GM04503 (cell line): ENCODE results near the gene AGAP1.
"Not testable (repeated sequence)": the region's sequence is repeated elsewhere in the genome, so short reads cannot be mapped to it uniquely, and the experiment has no call there.

Experiments used
- DNase-seq: peaks from one replicate; pipeline ENCODE4 v3.0.0-alpha.2; 2012; ENCODE audit warnings: low read depth

AGAP1 gene

DNA sequence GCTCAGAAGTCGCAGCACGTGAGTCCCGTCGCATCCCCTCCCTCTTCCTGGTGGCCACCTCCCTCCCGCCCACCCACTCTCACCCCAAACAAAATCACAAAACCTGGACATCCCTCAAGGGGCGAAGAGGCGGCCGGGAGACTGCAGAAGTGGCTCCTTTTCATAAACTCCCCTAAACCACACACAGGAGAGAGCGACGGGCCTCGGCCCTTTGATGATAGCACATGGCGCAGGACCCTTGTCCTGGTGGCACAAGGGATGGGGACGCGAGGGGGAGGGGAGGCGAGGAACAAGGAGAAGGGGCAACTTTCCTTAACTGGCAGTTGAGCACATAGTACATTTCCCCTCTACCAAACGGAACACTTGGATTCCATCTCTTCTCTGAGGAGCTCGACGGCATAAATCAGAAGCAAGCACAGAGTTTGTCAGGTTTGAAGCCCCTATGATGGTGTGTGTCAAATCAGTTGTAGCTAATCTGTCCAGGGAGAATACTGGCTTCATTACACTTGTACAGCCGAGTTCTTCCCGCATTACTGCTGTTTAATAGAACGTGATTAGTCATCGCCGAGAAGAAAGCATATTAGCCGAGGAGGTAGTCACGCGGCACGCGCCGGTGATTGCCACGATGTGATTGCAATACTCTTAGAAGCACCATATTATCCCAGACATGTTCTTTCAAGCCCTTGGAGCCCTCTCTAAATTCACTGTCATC, 630.5 kb downstream of the AGAP1 start:
- no peak for DNase-seq

DNA sequence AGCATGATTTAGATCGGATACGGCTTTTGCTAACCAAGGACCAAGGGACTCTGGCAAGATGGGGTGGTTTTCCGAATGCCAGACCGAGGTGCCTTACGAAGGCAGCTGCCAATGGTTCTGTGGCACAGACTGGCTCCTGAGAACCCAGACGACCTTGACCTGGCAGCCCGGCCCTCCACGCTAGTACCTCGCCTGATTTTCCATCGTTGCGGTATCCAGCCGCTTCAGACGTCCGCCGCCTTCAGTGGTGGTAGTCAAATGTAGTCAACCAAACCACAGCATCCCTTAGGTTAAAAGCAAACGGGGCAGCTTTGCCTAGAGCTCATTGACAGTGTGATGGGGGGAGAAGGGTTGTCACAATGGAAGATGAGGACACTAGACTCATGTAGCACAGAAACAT, 631.7 kb downstream of the AGAP1 start:
- no peak for DNase-seq

DNA sequence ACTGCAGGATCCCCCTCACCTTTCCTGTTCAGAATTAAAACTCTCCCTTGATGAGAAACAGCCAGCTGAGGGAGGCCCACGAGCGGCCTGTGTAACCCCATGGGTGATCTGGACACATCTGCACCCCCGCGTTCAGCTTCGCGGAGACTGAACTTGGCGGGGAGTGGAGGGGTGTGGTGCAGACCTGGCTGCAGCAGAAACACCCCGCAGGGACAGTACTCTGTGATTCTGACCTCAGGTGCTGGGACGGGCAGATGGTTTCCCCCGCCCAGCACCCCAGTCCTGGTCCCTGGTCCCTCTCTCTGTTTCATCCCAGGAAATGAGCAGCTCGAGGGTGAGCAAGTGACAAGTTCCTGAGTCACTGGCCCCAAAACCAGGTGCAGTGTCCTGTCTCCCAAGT, 633.2 kb downstream of the AGAP1 start:
- DNase-seq, result no peak

DNA sequence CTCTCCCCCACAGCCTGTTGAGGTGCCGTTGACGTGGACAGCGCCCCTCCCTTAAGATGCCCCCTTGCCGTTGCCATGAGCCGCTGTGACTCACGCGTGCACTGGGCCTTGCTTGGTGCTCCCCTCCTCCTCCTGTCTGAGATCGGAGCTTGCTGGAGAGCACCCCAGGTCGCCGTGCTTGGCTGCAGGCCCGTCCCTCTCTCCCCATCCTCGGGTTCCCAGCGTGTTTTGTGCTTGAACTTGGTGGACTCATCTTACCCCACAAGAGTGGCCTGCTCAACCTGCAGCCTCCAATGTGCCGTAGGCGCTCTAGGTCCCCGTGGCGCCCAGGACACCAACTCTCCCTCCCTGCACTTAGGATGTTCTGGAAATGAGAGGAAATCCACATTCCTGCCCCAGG, 634.5 kb downstream of the AGAP1 start:
- no peak for DNase-seq

DNA sequence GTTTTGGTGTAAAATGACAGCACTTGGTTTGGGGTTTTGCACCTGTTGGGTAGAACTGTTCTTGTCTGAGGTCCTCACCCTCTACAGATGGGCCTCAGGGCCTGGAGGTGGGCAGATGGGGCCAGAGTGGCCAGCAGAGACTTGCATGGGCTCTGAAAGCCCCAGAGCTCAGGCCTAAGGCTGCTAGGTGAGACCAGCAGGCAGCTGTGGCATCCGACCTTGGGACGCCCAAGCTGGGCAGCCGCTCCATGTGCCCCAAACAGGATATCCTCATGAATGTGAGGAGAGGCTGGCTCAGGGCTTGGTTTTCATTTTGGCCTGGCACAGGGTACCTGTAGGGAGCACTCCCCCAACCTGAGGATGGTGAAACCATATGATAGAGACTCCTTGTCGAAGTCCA, 636.1 kb downstream of the AGAP1 start:
- DNase-seq, result no peak

DNA sequence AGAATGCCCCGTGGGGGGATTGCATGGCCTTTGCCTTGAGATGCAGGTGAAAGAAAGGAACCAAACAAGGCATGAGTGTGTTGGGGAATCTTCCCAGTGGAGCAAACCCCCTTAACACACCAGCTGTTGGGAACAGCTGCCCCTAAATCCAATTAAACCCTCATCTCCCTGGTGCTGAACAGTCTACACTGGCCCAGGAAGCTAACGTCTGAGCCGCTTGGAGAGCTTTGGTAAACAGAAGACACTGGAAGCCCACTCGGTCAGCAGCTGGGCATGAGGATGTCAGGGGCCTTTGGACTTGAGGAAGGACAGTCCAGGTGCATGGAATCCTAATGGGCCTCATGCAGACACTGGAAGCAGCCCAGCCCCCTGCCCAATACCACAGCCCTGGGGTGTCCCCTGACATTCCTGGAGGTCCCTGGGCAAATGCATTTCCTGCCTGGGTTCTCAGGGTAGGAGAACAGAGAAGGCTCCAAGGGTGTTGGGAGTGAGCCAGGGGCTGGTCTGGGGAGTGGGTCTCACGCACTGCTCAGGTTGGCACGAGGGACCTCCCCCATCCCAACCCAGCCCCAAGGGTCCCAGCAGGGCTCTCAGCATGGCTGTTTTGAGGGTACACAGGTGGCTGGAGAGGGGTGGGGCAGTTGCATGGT, 636.6 kb downstream of the AGAP1 start:
- no peak for DNase-seq

DNA sequence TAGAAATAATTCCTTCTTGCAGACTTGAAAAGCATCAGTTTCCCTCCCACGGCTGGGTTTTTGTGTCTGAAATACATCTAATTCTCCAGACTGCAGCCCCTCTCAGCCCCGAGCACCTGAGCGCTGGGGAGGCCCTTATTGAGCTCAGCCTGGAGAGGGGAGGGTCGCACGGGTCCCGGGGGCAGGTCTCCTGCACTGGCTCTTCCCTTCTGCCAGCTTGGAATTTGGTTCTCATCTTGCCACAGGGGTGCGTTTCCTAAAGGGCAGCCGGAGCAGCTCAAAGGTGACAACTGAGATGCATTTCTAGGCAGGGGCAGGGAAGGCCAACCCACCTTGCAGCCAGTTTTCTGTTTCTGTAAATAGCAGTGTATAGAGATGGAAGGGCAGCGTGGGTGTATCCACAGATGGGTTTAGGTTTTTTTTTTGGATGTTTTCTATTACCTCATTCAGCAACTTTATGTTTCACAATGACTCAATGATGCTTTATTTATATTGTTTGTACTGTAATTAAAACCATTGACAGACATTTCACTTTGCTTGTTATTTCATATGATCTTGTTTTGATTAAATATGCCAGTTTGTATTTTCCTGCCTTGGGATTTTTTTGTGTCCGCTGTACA, 637.3 kb downstream of the AGAP1 start:
- DNase-seq, result no peak

DNA sequence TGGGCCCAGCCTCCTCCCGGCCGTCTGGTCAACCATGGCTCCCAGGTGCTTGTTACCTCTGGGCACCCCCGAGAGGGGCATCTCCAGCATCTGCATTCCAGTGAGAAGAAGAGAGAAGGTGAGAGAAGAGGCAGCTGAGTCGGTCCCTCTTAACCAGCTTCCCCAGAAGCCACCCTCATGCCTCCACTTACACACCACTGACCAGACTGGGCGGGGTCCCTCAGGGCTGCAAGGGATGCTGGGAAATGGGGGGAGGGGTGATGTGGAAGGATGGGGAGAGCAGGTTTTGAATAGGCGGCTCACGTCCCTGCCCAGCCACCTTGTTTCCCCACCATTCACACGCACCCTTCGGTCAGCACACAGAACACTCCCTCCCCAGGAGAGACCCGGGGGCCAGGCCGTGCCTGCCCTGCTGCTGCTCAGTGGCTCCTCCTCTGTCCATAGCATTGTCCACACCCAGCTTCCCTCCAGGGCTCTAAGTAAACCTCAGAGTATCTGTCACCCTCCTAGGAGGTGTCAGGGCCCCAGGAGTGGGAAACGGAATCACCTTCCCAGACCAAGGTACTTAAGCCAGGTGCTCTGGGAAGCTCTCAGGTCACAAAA, 639.7 kb downstream of the AGAP1 start:
- no peak for DNase-seq

DNA sequence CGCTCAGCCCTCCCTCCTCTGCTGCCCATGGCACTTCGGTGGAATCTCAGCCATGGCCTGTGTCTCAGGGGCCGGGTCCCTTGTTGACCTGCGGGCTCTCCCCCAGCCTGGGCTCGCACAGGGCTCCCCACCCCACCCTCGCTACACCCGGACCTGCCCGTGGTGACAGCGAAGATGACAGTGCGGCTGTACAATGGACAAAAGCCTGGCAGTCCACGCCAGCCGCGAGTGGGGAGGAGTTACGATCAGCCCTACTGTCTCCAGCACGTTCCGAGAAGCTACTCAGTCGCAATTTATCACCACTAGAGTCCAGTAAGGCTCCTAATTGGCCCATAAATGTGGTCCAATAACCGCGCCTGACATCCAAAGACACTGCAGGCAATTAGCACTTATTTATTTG, 642.7 kb downstream of the AGAP1 start:
- no peak for DNase-seq

DNA sequence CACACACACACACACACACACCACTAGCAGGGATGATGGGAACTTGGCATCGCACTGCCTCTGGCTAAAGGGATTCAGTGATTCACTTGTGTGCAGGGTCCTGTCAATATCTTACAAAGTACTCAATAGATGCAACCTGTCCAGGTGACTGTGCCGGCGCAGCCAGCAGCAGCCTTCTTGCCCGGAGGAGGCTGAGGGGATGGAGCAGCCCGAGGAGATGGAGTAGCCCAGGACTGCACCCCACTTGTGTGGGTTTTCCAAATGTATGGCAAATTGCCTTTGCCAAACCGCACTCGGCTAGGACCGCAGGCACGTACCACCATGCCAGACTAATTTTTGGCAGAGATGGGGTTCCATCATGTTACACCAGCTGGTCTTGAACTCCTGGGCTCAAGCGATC, 643.2 kb downstream of the AGAP1 start:
- no peak for DNase-seq

DNA sequence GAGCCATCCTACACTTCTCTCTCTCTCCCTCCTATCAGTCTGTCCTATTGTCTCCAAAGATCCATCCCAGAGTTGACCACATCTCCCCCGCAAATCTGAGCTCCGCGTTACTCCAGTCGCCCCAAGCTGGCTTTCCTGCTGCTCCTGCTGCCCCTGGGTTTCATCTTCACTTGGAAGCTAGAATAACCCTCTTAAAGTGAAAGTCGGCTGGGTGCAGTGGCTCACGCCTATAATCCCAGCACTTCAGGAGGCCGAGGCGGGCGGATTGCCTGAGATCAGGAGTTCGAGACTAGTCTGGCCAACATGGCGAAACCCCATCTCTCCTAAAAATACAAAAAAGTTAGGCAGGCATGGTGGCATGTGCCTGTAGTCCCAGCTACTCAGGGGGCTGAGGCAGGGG, 647.8 kb downstream of the AGAP1 start:
- DNase-seq, result not testable (repeated sequence)

DNA sequence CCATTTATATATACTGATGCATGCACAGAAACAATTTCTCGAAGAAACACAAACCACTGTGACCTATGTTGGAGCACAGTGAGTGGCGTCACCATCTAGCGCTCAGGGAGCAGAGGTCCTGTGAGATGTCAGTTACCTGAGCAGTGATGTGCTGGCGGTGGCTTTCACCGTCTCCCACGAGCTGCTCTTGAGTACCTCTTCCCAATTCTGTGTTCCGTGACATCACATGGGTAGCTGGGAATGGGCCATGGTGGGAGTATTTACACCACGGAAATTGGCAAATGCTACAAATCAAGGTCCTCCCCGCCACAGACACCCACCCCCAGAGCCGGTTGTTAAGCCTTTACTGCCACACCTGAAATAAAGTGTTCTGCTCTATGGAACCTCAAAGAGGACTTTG, 650.0 kb downstream of the AGAP1 start:
- no peak for DNase-seq

DNA sequence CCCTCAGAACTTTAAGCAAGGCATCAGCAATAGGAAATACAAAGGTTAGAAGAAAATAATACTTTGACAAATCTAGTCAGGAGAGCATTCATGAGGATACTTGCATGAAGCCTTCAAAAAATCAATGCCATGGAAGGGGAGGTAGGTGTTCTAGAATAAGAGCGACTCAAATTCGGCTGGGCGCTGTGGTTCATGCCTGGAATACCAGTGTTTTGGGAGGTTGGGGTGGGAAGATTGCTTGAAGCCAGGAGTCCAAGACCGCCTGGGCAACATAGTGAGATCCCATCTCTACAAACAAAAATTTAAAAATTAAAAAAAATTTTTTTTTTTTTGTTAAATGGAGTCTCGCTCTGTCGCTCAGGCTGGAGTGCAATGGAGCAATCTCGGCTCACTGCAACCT, 652.6 kb downstream of the AGAP1 start:
- no peak for DNase-seq

DNA sequence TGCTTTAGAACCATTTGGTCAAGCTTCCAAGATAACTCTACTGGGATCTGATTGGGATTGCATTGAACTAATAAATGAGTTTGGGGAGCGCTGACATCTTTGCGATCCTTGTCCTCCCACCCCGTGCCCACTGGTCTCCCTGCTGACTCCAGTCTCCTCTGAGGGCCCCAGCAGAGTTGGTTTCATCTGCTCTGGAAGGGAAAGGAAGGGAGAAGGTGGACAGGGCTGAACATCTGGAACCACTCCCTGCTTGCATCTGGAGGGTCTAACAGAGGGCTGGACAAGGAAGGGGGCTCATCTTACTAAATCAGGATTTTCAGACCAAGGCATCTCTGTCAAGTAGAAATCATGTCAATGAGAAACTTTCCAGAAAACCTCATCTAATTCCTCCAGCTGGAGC, 661.6 kb downstream of the AGAP1 start:
- no peak for DNase-seq

DNA sequence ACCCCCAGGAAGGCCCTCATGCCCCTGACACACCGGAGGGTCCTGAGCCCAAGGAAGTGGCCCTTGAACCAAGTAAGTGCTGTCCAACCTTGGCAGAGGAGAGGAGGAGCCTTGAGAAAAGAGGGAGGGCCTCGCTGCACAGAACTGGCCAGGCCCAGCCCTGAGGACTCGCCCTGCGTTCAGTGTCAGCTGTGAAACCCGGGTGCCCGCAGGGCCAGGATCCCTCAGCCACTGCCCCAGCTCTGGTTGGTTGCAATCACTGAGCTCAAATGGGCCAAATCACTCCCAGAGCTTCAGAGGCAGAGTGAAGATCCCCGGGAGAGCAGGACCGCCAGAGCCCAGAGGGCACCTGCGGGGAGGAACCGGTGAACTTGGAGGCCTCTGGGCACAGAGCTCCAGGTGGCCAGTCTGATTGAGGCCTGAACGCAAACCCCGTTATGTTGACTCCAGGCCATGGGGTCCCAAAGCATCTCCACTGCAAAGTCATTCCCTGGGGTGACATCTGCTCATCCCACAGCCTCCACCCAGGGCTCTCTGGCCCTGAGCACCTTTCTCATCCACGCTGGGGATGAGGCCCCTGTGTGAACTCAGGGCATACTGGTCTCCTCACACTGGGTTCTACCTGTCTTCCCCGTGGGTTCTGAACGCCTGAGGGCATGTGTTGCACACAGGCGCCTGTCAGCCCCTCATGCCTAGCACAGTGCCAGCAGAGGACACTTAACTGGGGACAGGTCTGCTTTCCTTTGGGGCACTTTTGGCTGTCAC, 662.4 kb downstream of the AGAP1 start:
- no peak for DNase-seq

DNA sequence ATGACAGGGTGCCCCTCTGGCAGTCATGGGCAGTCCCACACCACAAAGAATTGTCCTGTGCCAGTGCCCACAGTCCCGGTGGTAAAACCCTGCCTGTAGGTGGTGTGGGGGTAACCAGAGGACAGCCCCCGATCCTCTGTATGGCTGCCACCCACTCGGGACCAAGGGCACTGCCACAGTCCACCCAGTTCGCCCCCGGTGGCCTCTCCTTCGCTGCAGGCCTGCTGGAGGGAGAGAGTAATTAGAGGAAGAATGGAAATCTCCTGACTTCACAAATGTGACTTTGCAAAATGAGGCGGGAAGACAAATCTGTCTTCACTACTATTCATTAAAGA, 663.0 kb downstream of the AGAP1 start:
- no peak for DNase-seq

DNA sequence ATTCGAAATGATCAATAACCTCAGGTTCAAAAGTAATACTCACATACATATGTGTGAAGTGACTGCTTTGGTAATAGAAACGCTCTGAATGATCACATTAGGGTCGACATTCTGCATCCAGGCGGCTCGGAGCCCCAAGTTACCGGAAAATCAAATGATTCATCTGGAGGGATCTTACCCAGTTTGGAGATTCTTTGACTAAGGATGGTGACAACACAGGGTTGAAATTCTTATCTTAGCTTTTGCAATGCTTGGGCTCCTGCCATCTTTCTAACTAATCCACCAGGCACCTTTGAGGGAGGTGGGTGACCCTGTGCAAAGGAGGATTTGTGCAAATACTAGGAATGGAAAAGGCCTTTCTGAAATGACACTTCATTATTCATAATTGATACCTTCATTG, 663.5 kb downstream of the AGAP1 start:
- no peak for DNase-seq

DNA sequence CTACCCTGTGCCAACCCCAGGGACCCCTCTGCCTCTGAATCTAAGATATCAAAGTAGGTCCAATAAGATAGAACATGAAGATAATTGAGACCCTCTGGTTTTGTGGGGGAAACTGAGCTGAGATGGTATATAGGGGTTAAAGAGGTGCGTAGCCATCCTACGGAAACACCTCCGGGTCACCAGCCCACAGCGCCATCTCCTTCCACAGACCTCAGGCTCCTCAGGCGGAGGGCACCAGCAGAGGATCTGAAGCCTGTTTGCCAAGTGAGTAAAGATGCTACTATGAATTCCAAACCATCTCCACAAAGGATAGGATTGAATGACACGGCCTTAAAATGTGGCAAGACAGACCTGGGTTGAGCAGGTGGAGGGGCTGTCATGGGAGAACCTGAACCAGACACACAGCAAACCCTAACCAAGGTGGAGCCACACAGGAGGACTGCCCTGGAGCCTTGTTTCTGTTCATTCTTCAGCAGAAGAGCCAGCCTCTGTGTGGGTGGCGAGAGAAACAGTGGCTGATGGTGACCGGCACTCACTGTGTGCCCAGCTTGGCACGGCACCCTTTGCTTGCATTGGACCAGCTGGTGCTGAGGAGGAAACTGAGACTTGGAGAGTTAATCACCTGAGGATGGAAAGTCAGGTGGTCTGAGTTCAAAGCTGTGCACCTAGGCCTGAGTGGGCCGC, 664.1 kb downstream of the AGAP1 start:
- DNase-seq, result no peak

DNA sequence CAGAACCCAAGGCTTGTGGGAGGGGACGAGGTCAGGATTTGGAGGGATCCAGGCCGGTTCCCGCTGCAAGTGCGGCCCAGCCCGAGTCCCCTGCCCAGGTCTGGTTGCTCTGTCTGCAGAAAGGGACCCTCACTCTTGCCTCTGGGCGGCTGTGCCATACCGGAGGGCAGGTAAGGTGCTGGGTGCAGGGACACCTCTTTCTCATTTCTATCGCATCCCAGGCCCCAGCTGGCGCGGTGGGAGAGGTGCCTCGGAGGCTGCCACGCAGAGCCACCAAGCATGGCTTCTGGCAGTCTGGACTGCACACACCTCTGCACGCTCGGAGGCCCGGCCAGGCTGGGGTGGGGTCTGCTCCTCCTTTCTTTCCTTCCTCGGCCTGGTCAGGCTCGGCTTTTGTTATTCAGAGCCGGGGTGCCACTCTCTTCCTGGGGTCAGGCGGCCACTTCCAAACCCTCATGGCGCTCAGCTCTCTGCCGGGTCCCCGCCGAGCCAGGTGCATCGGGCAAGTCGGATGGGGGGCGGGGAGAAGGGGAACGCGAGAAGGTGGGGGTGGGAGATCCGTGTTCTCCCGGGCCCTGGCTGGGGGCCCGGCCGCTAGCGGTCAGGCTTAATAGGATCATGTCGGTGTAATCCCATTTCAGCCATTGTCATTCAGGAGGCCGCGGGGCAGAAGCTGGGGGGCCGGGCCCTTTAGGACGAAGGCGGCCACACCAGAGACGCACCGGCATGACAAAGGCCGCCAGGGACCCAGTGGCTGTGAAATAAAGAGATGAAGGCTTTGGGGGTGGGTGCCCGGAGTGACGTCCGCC, 665.3 kb downstream of the AGAP1 start:
- DNase-seq, result no peak

DNA sequence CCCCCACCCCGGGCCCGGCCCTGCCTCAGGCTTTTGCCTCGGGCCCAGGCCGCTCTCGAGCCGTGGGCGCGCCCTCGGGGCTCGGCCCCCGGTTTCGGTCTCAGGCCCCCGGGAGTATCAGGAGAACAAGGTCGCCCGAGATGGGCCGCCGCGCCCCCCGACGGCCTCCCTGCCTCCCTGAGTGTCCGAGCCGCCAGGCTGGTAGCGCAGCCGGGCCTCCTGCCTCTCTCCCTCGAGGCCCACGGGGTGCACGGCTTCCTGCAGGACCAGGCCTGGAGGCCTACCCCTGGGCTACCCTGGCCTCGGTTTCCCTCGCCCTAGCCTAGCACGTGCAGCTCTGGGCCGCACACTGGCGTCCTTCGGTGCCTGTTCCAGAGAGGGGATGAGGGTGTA, 665.9 kb downstream of the AGAP1 start:
- DNase-seq, result no peak

DNA sequence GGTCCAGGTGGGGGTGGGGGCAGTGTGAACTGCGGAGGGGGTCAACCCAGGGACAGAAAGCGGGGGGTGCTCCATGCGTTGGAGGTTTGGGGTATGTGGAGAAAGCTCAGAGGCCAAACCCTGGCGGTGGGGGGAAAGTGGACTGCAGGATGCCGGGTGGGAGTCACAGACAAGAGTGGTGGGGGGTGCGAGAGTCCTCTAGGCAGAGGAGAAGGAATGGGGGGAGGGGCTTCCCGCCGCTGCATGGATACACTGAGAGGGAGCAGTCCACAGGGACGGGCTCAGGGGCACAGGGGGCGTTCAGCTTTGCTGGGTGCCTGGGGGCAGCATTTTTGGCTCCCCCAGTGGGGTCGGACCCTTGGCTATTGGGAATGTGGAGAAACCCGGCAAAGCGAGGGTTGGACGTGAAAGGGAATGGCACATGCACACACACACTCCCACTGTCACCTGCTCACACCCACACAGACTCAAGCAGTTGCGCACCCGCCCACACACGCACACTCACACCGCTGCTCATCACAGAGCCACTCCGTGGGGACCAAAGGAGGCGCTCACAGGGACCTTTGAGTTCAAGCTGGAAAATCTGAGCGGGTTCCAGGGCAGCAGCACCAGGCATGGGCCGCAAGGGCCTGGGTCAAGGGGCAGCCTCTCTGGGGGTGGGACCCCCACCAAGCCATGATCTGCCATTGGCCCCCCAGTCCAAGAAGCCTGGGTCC, 666.7 kb downstream of the AGAP1 start:
- DNase-seq, result no peak
